ENCODE data around the gene SPATA25.

- TF ChIP-seq CTCF (IDR thresholded peaks at IDR 0.05; ENCODE audit: poor library complexity) (no peak), EZH2phosphoT487 (IDR thresholded peaks at IDR 0.05; ENCODE audit: low read depth, severe bottlenecking, unreplicated experiment) (no peak), EZH2 (IDR thresholded peaks at IDR 0.05; ENCODE audit: borderline replicate concordance) (no peak)
These were observed 35.1 kb downstream of the SPATA25 start for GRCh38 chr20:45852326-45852725.
